Posterior cingulate gyrus (tissue), 11 donors: ENCODE data around the gene PCDHGA2.
"Not testable (repeated sequence)": the region's sequence is repeated elsewhere in the genome, so short reads cannot be mapped to it uniquely, and the experiment has no call there.

Source experiments
- DNase-seq, 10 donors: peaks; one replicate each; pipeline versions ENCODE4 v3.0.0 to v3.0.0-alpha.2; 2020 to 2021; ENCODE audit warnings: mixed read lengths in 3 of 10
- intact Hi-C: fragments of 100-400 bp; cut with DNase I; formaldehyde crosslinking; loops from one replicate; pipeline ENCODE4 v1.15.1; 2023

The PCDHGA2 gene

GRCh38 chr5:141338538-141339306, at the start of gene PCDHGA2:
PCDHGA2 (plus strand) TSS chr5:141338760.
- no peak for DNase-seq
- intact Hi-C loops, result no loop called here

GRCh38 chr5:141298376-141298775, 40.2 kb upstream of the PCDHGA2 start:
- DNase-seq, result no peak
- intact Hi-C loops, result no loop called here

- intact Hi-C loops, result no loop called here
Observed at GRCh38 chr5:141303756-141304155, 34.8 kb upstream of the PCDHGA2 start, which contains the start of gene SLC25A2. SLC25A2 (minus strand) TSS chr5:141304049; CDS start chr5:141303865, 184 bp downstream.

GRCh38 chr5:141306630-141307029, 31.9 kb upstream of the PCDHGA2 start:
- intact Hi-C loops, result no loop called here
- no peak for DNase-seq

More at GRCh38 chr5:141303756-141304155, 34.8 kb upstream of the PCDHGA2 start, which contains the start of gene SLC25A2:
- DNase-seq, result no peak

GRCh38 chr5:141313711-141314110, 24.8 kb upstream of the PCDHGA2 start:
- intact Hi-C loops, result no loop called here
- no peak for DNase-seq

GRCh38 chr5:141316963-141317362, 21.6 kb upstream of the PCDHGA2 start:
- intact Hi-C loops, result not testable (repeated sequence)

GRCh38 chr5:141319202-141319601, 19.4 kb upstream of the PCDHGA2 start:
- DNase-seq, result no peak
- intact Hi-C loops, result no loop called here

More at GRCh38 chr5:141316963-141317362, 21.6 kb upstream of the PCDHGA2 start:
- DNase-seq, result not testable (repeated sequence)

GRCh38 chr5:141319699-141320098, 18.9 kb upstream of the PCDHGA2 start:
- DNase-seq, result no peak
- intact Hi-C loops, result loop anchor here (2.0 kb wide), 1 partner anchor 245 kb away; no protein-coding TSS in a partner anchor

GRCh38 chr5:141320225-141321169, 18.1 kb upstream of the PCDHGA2 start, which contains the start of gene TAF7:
TAF7 (minus strand) TSS chr5:141320784; CDS start chr5:141320044, 740 bp downstream.
- intact Hi-C loops, result loop anchor here (2.0 kb wide), 1 partner anchor 244 kb away; no protein-coding TSS in a partner anchor
- DNase-seq, result peak; percentile 83 to 98 (median 88)

GRCh38 chr5:141322261-141322660, 16.3 kb upstream of the PCDHGA2 start:
- intact Hi-C loops, result no loop called here
- no peak for DNase-seq

- intact Hi-C loops, result loop anchor here (2.0 kb wide), 1 partner anchor 235 kb away; no protein-coding TSS in a partner anchor
- peak; percentile 22 to 95 (median 72) for DNase-seq
Observed at GRCh38 chr5:141326088-141326854, 12.3 kb upstream of the PCDHGA2 start.

GRCh38 chr5:141328231-141328630, 10.3 kb upstream of the PCDHGA2 start:
- intact Hi-C loops, result no loop called here

GRCh38 chr5:141330299-141331080, 8.1 kb upstream of the PCDHGA2 start, which contains the start of gene PCDHGA1:
PCDHGA1 (plus strand) TSS chr5:141330514.
- intact Hi-C loops, result no loop called here
- DNase-seq, result no peak

More at GRCh38 chr5:141328231-141328630, 10.3 kb upstream of the PCDHGA2 start:
- no peak for DNase-seq

- intact Hi-C loops, DNase-seq: not testable (repeated sequence)
Observed at GRCh38 chr5:141332571-141332970, 6.0 kb upstream of the PCDHGA2 start.

- intact Hi-C loops, DNase-seq: not testable (repeated sequence)
Observed at GRCh38 chr5:141340781-141341354, 2.3 kb downstream of the PCDHGA2 start.

GRCh38 chr5:141342773-141343172, 4.2 kb downstream of the PCDHGA2 start:
- intact Hi-C loops, result no loop called here
- DNase-seq, result no peak

GRCh38 chr5:141343242-141343952, 4.8 kb downstream of the PCDHGA2 start, which contains the start of gene PCDHGA3:
PCDHGA3 (plus strand) TSS chr5:141343829; CDS start chr5:141344034, 205 bp downstream.
- intact Hi-C loops, result no loop called here
- DNase-seq, result no peak

GRCh38 chr5:141343953-141344463, 5.4 kb downstream of the PCDHGA2 start:
- intact Hi-C loops, result no loop called here
- DNase-seq, result no peak
